ENCODE measurements around the gene CNTNAP5.

Gene CNTNAP5

GRCh38 chr2:124530203-124530602, 505.1 kb downstream of the CNTNAP5 start:
- TF ChIP-seq, protein P1, sequence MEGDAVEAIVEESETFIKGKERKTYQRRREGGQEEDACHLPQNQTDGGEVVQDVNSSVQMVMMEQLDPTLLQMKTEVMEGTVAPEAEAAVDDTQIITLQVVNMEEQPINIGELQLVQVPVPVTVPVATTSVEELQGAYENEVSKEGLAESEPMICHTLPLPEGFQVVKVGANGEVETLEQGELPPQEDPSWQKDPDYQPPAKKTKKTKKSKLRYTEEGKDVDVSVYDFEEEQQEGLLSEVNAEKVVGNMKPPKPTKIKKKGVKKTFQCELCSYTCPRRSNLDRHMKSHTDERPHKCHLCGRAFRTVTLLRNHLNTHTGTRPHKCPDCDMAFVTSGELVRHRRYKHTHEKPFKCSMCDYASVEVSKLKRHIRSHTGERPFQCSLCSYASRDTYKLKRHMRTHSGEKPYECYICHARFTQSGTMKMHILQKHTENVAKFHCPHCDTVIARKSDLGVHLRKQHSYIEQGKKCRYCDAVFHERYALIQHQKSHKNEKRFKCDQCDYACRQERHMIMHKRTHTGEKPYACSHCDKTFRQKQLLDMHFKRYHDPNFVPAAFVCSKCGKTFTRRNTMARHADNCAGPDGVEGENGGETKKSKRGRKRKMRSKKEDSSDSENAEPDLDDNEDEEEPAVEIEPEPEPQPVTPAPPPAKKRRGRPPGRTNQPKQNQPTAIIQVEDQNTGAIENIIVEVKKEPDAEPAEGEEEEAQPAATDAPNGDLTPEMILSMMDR (IDR thresholded peaks at IDR 0.05; ENCODE audit: low read depth, low read length), result no peak

DNA sequence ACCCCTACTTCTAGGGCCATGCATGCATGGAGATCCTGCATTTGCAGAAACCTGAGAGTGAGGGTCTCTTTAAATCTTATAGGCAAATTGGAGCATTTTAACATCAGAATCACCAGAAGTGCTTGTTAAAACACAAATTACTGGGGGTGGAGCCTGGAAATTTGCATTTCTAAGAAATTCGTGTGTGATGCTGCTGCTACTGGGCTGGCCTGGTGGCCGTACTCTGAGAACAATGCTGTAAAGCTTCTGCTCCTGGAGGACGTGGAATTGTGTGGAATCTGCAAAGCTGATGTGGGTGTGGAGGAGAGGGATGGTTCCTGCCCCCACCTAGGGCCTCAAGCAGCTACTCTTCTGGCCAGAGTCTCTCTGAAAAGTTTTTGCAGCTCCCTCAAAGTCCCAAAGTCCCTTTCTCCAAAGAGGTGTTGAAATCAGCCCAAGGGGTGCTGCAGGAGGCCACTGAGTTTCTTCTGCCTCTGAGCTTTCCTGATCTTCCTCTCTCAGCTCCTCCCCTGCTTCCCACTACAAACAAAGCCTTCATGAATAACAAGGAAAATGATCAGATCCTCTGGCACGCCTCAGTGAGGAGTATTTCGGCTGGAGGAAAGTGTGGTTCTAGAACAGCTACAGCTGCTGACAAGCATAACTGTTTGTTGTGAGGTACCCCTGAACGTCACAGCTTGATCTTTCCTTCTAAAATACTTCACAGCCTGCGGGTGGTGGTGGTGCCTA, 508.3 kb downstream of the CNTNAP5 start:
- TF ChIP-seq, protein P1 (IDR thresholded peaks at IDR 0.05; ENCODE audit: low read depth, low read length), result no peak

More at GRCh38 chr2:124530203-124530602, 505.1 kb downstream of the CNTNAP5 start:
- no peak overlapping the region for H3K4me3 ChIP-seq (ENCODE audit: low read depth, low read length)

GRCh38 chr2:124534028-124534427, 508.9 kb downstream of the CNTNAP5 start:
- H3K4me3 ChIP-seq (ENCODE audit: low read depth, low read length), result no peak overlapping the region
- TF ChIP-seq, protein P1 (IDR thresholded peaks at IDR 0.05; ENCODE audit: low read depth, low read length), result no peak

More for the DNA sequence above, 508.3 kb downstream of the CNTNAP5 start:
- H3K4me3 ChIP-seq (ENCODE audit: low read depth, low read length), result no peak overlapping the region

DNA sequence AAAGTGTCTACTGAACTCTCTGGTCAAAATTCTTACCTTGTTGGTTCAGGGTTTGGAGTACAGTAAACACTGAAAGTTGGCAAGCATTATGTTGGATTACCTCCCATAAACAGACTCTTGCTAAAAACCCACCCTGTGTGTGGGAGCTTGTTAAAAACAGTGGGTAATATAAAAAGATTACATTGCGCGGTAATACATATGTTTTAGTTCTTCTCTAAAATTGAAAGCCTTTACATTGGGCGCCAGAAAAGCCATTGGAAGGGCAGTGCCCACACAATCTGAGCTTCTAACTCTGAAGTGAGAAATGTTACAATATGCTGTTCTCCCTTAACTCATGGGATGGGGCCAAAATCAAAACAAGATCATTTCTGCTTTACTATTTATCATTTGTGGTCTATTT, 510.7 kb downstream of the CNTNAP5 start:
- H3K4me3 ChIP-seq (ENCODE audit: low read depth, low read length), result no peak overlapping the region
- TF ChIP-seq, protein P1 (IDR thresholded peaks at IDR 0.05; ENCODE audit: low read depth, low read length), result no peak

DNA sequence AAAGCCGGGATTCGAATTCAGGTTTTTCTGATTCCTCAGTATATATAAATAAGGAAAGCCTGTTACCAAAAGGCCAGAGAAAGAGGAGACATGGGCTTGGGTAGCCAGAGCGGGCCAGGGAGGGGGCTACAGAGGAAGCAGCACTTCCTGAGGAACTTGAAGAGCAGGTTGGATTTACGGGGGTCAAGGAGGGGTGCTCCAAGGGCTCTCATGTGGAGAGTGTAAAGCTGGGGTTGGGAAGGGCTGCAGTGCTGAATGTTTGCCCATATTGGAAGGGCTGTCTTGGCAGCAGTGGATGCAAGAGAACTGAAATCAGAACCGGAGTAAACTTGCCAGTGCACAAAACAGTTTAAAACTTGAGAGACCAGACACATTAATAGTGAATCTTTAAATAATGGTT, 511.5 kb downstream of the CNTNAP5 start:
- no peak overlapping the region for H3K4me3 ChIP-seq (ENCODE audit: low read depth, low read length)
- TF ChIP-seq, protein P1 (IDR thresholded peaks at IDR 0.05; ENCODE audit: low read depth, low read length), result no peak

DNA sequence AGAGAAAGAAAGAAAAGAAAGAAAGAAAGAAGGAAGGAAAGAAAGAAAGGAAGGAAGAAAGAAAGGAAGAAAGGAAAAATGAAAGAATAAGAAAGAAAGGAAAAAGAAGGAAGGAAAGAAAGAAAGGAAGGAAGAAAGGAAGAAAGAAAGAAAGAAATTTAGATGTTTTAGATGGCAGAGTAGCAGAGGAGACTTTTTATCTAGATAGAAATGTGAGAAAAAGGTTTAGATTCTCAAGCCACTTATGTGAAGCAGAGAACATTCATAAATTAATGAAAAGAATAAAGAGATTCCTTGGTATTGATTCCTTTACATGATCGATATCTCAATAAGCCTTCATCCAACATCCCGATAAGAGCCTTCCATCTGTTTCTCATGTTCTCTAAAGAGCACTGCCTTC, 513.5 kb downstream of the CNTNAP5 start:
- no peak overlapping the region for H3K4me3 ChIP-seq (ENCODE audit: low read depth, low read length)
- TF ChIP-seq, protein P1 (IDR thresholded peaks at IDR 0.05; ENCODE audit: low read depth, low read length), result no peak

DNA sequence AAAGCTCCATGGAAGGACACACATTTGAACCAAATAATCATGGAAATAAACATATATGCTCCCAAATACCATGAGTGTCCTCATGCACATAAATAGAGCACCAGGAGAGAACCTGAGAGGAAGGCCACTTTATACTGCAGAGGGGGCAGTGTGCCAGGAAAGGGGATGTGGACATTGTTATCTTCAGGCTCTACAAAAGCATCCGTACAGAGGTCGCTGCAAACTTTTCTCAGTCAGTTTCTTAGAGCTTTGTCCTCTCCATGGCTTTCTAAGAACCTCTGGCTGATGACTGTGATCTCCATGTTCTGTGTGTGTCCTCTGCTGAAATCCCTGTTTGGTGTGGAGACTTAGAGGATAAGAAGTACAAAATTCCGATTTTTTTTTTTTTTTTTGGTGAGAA, 515.7 kb downstream of the CNTNAP5 start:
- TF ChIP-seq, protein P1 (IDR thresholded peaks at IDR 0.05; ENCODE audit: low read depth, low read length), result no peak
- no peak overlapping the region for H3K4me3 ChIP-seq (ENCODE audit: low read depth, low read length)
